DOHH2 (cell line): ENCODE data around the gene ITPR3.

Experiments used
- CTCF ChIP-seq: fragments of 200-600 bp; sonication (generic); IDR thresholded peaks from one replicate; pipeline ENCODE4 v1.5.1; 2014; ENCODE audit warnings: antibody characterized with exemption, mild to moderate bottlenecking, low read depth, low read length; ENCODE audit not compliant: poor library complexity, severe bottlenecking
- EZH2phosphoT487 ChIP-seq: fragments of 200-600 bp; sonication (generic); IDR thresholded peaks from 2 replicates; pipeline ENCODE4 v1.6.1; 2017; ENCODE audit warnings: borderline replicate concordance, mild to moderate bottlenecking, antibody characterized with exemption, low read length, moderate library complexity, mixed read lengths

GRCh38 chr6:33682341-33682740 lies 61.2 kb downstream of the ITPR3 start:
- TF ChIP-seq CTCF, result no peak
- TF ChIP-seq EZH2phosphoT487, result no peak
